GM23338 (cell line): ENCODE results near the gene CLCNKA. TPM values are rescaled to one million over a fixed set of nuclear protein-coding genes. Genes with fewer than 3 reads are reported as not detected.

ENCODE experiments used
- ATAC-seq: fragments of 200-7000 bp; cut with Tn5 transposase; 3 replicates; pipeline ENCODE4 v1.9.1; 2020
- DNase-seq: peaks from one replicate; pipeline ENCODE4 v3.0.0-alpha.2; 2015; ENCODE audit warnings: low spot score
- H2AFZ ChIP-seq: fragments of 200-600 bp; sonication (generic); 2 replicates; pipeline ENCODE4 v1.8.0; 2016; ENCODE audit warnings: antibody characterized with exemption, mild to moderate bottlenecking, moderate library complexity
- H3F3A ChIP-seq: fragments of 200-600 bp; sonication (generic); replicated peaks from 2 replicates; pipeline ENCODE4 v1.8.0; 2017; ENCODE audit warnings: antibody characterized with exemption, mixed run types, low read depth
- H3K27ac ChIP-seq: fragments of 200-600 bp; sonication (generic); 2 replicates; pipeline ENCODE4 v1.6.1; 2016; ENCODE audit warnings: low read depth
- H3K27me3 ChIP-seq: fragments of 200-600 bp; sonication (generic); 2 replicates; pipeline ENCODE4 v1.8.0; 2016; ENCODE audit warnings: mild to moderate bottlenecking, mixed run types, moderate library complexity; ENCODE audit not compliant: insufficient read depth
- H3K36me3 ChIP-seq: fragments of 200-600 bp; sonication (generic); 2 replicates; pipeline ENCODE4 v1.8.0; 2016; ENCODE audit warnings: mild to moderate bottlenecking; ENCODE audit not compliant: insufficient read depth
- H3K4me1 ChIP-seq: fragments of 200-600 bp; sonication (generic); 2 replicates; pipeline ENCODE4 v1.8.0; 2016; ENCODE audit warnings: mild to moderate bottlenecking, moderate library complexity; ENCODE audit not compliant: insufficient read depth
- H3K4me2 ChIP-seq: fragments of 200-600 bp; sonication (generic); 2 replicates; pipeline ENCODE4 v1.7.1; 2017; ENCODE audit warnings: mixed run types
- H3K4me3 ChIP-seq: fragments of 200-600 bp; sonication (generic); 2 replicates; pipeline ENCODE4 v1.6.1; 2016; ENCODE audit warnings: mixed run types
- H3K79me2 ChIP-seq: fragments of 200-600 bp; sonication (generic); replicated peaks from 2 replicates; pipeline ENCODE4 v1.8.0; 2017; ENCODE audit warnings: mild to moderate bottlenecking; ENCODE audit not compliant: insufficient read depth
- H3K9me2 ChIP-seq: fragments of 200-600 bp; sonication (generic); 2 replicates; pipeline ENCODE4 v1.8.0; 2017; ENCODE audit not compliant: insufficient read depth
- H4K20me1 ChIP-seq: fragments of 200-600 bp; sonication (generic); replicated peaks from 2 replicates; pipeline ENCODE4 v1.8.0; 2017; ENCODE audit warnings: mild to moderate bottlenecking; ENCODE audit not compliant: insufficient read depth
- H3K27ac Mint-ChIP-seq: 2 replicates; pipeline ENCODE4 v1.8.0; 2020; ENCODE audit warnings: inconsistent platforms, mild to moderate bottlenecking, moderate library complexity, mixed read lengths
- H3K27me3 Mint-ChIP-seq: 3 replicates; pipeline ENCODE4 v1.8.0; 2022; ENCODE audit warnings: low read depth, mild to moderate bottlenecking, moderate library complexity, mixed read lengths, inconsistent platforms; ENCODE audit not compliant: insufficient read depth, poor library complexity
- H3K36me3 Mint-ChIP-seq: 3 replicates; pipeline ENCODE4 v1.8.0; 2021; ENCODE audit warnings: low read depth, mild to moderate bottlenecking, inconsistent platforms, moderate library complexity, mixed read lengths
- H3K4me1 Mint-ChIP-seq: 3 replicates; pipeline ENCODE4 v1.8.0; 2020; ENCODE audit warnings: mild to moderate bottlenecking, inconsistent platforms, mixed read lengths
- H3K4me3 Mint-ChIP-seq: 3 replicates; pipeline ENCODE4 v1.8.0; 2021; ENCODE audit warnings: moderate library complexity, mild to moderate bottlenecking, inconsistent platforms, mixed read lengths
- H3K9me3 Mint-ChIP-seq: 3 replicates; pipeline ENCODE4 v1.8.0; 2020; ENCODE audit warnings: moderate library complexity, mild to moderate bottlenecking, inconsistent platforms, mixed read lengths
- CREB1 ChIP-seq: fragments of 250-450 bp; sonication (Bioruptor Pico); IDR thresholded peaks from 2 replicates; pipeline ENCODE4 v1.5.0; 2020; ENCODE audit warnings: low read depth, mild to moderate bottlenecking, moderate library complexity
- EZH2 ChIP-seq: fragments of 200-600 bp; sonication (generic); IDR thresholded peaks from one replicate; pipeline ENCODE4 v1.8.0; 2017; ENCODE audit warnings: antibody characterized with exemption, mild to moderate bottlenecking, low read depth; ENCODE audit not compliant: unreplicated experiment
- EZH2phosphoT487 ChIP-seq: fragments of 200-600 bp; sonication (generic); IDR thresholded peaks from one replicate; pipeline ENCODE4 v1.8.1; 2018; ENCODE audit warnings: antibody characterized with exemption; ENCODE audit not compliant: unreplicated experiment
- NANOG ChIP-seq: IDR thresholded peaks from 2 replicates; pipeline ENCODE4 v1.6.1; 2016; ENCODE audit warnings: antibody characterized with exemption, borderline replicate concordance
- POLR2AphosphoS5 ChIP-seq: IDR thresholded peaks from 2 replicates; pipeline ENCODE4 v1.6.1; 2016; ENCODE audit warnings: antibody characterized with exemption, low read depth
- STAT1 ChIP-seq: IDR thresholded peaks from one replicate; pipeline ENCODE4 v1.6.1; 2016; ENCODE audit warnings: antibody characterized with exemption; ENCODE audit not compliant: unreplicated experiment
- ZNF114 ChIP-seq: fragments of 250-450 bp; sonication (Bioruptor Pico); IDR thresholded peaks from 2 replicates; pipeline ENCODE4 v1.5.0; 2020; ENCODE audit warnings: mild to moderate bottlenecking, moderate library complexity
- ZNF331 ChIP-seq: fragments of 250-450 bp; sonication (Bioruptor Pico); IDR thresholded peaks from 2 replicates; pipeline ENCODE4 v1.5.0; 2020; ENCODE audit warnings: low read depth, mild to moderate bottlenecking, moderate library complexity
- polyA plus RNA-seq: library from polyadenylated mRNA; unstranded; fragments of >200 nt; fragmentation: Nextera tagmentation; extraction: Ambion mirVana; gene quantifications from 2 replicates; pipeline ENCODE4 v1.2.1, GENCODE V29; 2016
- total RNA-seq: library from RNA; depleted of rRNA; stranded (reverse); fragments of >200 nt; shearing (Covaris generic); gene quantifications from 2 replicates; pipeline ENCODE4 v1.2.3, GENCODE V29; 2014
- TF ChIP-seq, protein P1 (sequence below): IDR thresholded peaks from 2 replicates; pipeline ENCODE4 v1.6.1; 2016; ENCODE audit warnings: antibody characterized with exemption
- TF ChIP-seq, protein P2 (sequence below), 2 experiments: fragments of 200-600 bp in 1 of 2; sonication (generic) in 1 of 2; conservative IDR thresholded peaks; 2 replicates each; pipeline versions ENCODE4 v1.5.1 to v1.6.1; 2016 to 2017; ENCODE audit warnings: antibody characterized with exemption in 2 of 2, low read depth in 2 of 2, mild to moderate bottlenecking in 2 of 2, moderate library complexity in 1 of 2

The CLCNKA gene
- total and polyA plus RNA-seq, 2 experiments from 2014 or later, result 0.59 to 0.76 TPM

DNA sequence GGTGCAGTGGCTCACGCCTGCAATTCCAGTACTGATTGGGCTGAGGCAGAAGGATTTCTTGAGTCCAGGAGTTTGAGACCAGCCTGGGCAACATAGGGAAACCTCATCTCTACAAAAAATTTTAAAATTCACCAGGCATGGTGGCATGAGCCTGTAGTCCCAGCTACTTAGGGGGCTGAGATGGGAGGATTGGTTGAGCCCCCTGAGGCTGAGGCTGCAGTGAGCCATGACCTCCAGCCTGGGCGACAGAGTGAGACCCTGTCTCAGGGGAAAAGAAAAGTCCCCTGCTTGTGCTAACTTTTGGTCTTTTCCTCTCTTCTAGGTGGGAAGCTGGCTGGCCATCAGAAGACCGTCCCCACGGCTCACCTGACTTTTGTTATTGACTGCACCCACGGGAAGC, 16.2 kb upstream of the CLCNKA start (continued):
- TF ChIP-seq, protein P1, sequence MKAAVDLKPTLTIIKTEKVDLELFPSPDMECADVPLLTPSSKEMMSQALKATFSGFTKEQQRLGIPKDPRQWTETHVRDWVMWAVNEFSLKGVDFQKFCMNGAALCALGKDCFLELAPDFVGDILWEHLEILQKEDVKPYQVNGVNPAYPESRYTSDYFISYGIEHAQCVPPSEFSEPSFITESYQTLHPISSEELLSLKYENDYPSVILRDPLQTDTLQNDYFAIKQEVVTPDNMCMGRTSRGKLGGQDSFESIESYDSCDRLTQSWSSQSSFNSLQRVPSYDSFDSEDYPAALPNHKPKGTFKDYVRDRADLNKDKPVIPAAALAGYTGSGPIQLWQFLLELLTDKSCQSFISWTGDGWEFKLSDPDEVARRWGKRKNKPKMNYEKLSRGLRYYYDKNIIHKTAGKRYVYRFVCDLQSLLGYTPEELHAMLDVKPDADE, result no peak
- no peak for TF ChIP-seq ZNF114 (CRISPR knock-in tag)
- TF ChIP-seq EZH2phosphoT487, result no peak
- TF ChIP-seq CREB1 (CRISPR knock-in tag), result no peak
- no peak for TF ChIP-seq ZNF331 (CRISPR knock-in tag)
- TF ChIP-seq EZH2, result no peak
- TF ChIP-seq STAT1, result no peak
- TF ChIP-seq NANOG, result no peak

DNA sequence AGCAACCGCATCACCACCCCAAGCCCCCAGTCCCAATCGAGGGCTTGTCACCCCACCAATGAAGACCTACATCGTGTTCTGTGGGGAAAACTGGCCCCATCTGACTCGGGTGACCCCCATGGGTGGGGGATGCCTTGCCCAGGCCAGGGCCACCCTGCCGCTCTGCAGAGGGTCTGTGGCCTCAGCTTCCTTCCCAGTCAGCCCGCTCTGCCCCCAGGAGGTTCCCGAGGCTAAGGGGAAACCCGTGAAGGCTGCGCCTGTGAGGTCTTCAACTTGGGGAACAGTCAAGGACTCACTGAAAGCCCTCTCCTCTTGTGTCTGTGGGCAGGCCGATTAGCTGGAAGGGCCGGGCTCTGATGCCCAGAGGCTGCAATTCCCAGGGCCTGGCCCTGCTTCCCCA, 15.8 kb upstream of the CLCNKA start:
- no peak for TF ChIP-seq ZNF331 (CRISPR knock-in tag)
- no peak for TF ChIP-seq STAT1
- ATAC-seq (no peak), DNase-seq (no peak)

DNA sequence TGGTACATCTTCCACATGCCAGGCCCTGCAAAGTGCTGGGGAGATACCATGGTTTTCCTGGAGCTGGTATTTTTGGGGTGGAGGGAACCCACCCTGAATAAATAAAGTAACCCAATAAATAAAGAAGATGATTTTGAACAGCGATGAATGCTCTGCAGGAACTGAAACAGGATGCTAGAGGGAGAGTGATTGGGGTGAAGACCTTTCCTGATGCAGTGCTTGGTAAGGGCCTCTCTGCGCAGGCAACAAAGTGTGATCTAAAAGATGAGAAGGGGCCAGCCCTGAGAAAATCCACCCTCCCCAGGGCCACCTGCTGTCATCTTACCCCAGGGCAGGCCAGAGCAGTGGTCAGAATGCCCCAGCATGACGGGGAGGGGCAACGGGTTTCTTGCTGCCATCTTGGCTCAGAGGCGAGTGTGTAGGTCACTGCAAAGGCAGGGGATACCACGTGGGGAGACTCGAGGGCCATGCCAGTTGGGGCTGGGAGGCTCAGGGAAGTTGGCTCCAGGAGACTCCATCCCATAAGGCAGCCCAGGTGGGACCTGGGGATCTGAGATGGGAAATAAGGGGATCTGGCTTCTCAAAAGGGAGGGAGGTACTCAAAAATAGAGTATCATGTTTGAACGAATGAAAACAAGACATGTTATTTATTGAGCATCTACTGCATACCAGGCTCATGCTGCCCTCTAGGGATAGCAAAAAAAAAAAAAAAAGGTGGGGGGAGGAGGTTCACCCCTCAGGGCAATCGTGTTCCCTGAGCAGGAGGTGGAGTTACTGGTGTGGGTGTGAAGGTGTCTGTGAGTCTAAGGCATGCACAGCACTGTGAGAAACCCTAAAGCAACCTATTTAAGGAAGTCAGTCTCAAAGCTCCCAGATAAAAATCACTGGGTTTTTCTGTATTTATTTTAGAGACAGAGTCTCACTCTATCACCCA, 15.0 kb upstream of the CLCNKA start:
- H3K4me3 Mint-ChIP-seq, result no peak overlapping the region

More for the DNA sequence above, 15.8 kb upstream of the CLCNKA start:
- Histone ChIP-seq H3K4me2 (no peak overlapping the region), H3F3A (0 out of 2 replicates have a peak, but pooled peaks cover 6% of the 10 kb centered on the region), H3K4me1 (no peaks in the 10 kb centered on the region), H3K79me2 (no peaks in the 10 kb centered on the region), H2AFZ (no peak overlapping the region), H4K20me1 (no peaks in the 10 kb centered on the region), H3K27me3 (no peaks in the 10 kb centered on the region), H3K9me2 (no peaks in the 10 kb centered on the region), H3K4me3 (no peak overlapping the region), H3K27ac (no peak overlapping the region), H3K36me3 (no peaks in the 10 kb centered on the region)
- Mint-ChIP-seq H3K27me3 (peaks cover 4% of the 10 kb centered on the region), H3K4me1 (peaks cover 13% of the 10 kb centered on the region; the same call in 2 of the 3 replicates), H3K4me3 (no peak overlapping the region), H3K9me3 (no peaks in the 10 kb centered on the region), H3K36me3 (no peaks in the 10 kb centered on the region), H3K27ac (no peak overlapping the region)

More for the DNA sequence above, 15.0 kb upstream of the CLCNKA start:
- Histone ChIP-seq H3K4me3 (no peak overlapping the region), H3K27ac (no peak overlapping the region), H3F3A (0 out of 2 replicates have a peak, but pooled peaks cover 6% of the 10 kb centered on the region), H3K36me3 (no peaks in the 10 kb centered on the region), H3K4me2 (no peak overlapping the region), H2AFZ (no peak overlapping the region; the same call in 1 of the 2 replicates), H3K27me3 (no peaks in the 10 kb centered on the region), H4K20me1 (no peaks in the 10 kb centered on the region), H3K9me2 (no peaks in the 10 kb centered on the region), H3K79me2 (no peaks in the 10 kb centered on the region), H3K4me1 (no peaks in the 10 kb centered on the region)
- TF ChIP-seq, protein P2, sequence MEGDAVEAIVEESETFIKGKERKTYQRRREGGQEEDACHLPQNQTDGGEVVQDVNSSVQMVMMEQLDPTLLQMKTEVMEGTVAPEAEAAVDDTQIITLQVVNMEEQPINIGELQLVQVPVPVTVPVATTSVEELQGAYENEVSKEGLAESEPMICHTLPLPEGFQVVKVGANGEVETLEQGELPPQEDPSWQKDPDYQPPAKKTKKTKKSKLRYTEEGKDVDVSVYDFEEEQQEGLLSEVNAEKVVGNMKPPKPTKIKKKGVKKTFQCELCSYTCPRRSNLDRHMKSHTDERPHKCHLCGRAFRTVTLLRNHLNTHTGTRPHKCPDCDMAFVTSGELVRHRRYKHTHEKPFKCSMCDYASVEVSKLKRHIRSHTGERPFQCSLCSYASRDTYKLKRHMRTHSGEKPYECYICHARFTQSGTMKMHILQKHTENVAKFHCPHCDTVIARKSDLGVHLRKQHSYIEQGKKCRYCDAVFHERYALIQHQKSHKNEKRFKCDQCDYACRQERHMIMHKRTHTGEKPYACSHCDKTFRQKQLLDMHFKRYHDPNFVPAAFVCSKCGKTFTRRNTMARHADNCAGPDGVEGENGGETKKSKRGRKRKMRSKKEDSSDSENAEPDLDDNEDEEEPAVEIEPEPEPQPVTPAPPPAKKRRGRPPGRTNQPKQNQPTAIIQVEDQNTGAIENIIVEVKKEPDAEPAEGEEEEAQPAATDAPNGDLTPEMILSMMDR (conservative IDR thresholded peaks at IDR 0.05; ENCODE audit: low read depth in 2 of 2), result peak in 1 of 2 experiments; percentile 27; a peak in 2 of 4 replicates
- TF ChIP-seq POLR2AphosphoS5, result no peak
- peaks cover 4% of the 10 kb centered on the region for H3K27me3 Mint-ChIP-seq
- H3K9me3 Mint-ChIP-seq, result no peaks in the 10 kb centered on the region
- ATAC-seq (peak; percentile 6; the same call in 1 of the 3 replicates), DNase-seq (no peak)
- H3K36me3 Mint-ChIP-seq, result no peaks in the 10 kb centered on the region
- no peak overlapping the region for H3K27ac Mint-ChIP-seq
- H3K4me1 Mint-ChIP-seq, result peaks cover 13% of the 10 kb centered on the region; the same call in 2 of the 3 replicates
